ENCODE results near the gene BANF2.

DNA sequence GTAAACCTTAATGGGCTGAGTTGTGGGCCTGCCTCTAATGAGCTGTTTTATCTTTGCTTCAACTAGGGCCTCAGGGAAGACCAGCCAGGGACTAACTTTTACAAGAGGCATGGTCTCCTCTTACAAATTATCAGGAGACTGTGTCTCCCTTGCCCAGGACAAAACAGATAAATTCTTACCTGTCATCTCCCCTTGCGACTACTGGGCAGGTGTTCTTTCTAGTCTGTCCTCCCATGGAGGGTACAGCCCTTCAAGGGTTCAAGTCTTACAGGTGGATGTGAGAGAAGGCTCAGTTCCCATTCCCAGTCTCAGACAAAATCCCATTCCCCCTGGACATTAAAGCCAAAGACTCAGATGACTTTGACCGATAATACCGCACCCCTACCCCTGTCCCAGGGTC is 31.3 kb upstream of the BANF2 start:
- TF ChIP-seq, protein P1, sequence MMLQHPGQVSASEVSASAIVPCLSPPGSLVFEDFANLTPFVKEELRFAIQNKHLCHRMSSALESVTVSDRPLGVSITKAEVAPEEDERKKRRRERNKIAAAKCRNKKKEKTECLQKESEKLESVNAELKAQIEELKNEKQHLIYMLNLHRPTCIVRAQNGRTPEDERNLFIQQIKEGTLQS (IDR thresholded peaks at IDR 0.05; ENCODE audit: insufficient read depth, low read depth, low read length) = no peak
- TF ChIP-seq, protein P2, sequence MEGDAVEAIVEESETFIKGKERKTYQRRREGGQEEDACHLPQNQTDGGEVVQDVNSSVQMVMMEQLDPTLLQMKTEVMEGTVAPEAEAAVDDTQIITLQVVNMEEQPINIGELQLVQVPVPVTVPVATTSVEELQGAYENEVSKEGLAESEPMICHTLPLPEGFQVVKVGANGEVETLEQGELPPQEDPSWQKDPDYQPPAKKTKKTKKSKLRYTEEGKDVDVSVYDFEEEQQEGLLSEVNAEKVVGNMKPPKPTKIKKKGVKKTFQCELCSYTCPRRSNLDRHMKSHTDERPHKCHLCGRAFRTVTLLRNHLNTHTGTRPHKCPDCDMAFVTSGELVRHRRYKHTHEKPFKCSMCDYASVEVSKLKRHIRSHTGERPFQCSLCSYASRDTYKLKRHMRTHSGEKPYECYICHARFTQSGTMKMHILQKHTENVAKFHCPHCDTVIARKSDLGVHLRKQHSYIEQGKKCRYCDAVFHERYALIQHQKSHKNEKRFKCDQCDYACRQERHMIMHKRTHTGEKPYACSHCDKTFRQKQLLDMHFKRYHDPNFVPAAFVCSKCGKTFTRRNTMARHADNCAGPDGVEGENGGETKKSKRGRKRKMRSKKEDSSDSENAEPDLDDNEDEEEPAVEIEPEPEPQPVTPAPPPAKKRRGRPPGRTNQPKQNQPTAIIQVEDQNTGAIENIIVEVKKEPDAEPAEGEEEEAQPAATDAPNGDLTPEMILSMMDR (IDR thresholded peaks at IDR 0.05; ENCODE audit: control extremely low read depth in 1 of 3, insufficient read depth in 1 of 3, low read depth in 1 of 3, low read length in 3 of 3) = no peak
- TF ChIP-seq POLR2A (IDR thresholded peaks at IDR 0.05; ENCODE audit: control extremely low read depth in 1 of 2, low read depth in 2 of 2, low read length in 2 of 2) = no peak
- no peak for TF ChIP-seq POLR2AphosphoS5 (IDR thresholded peaks at IDR 0.05; ENCODE audit: low read depth, low read length)
- TF ChIP-seq EZH2 (IDR thresholded peaks at IDR 0.05; ENCODE audit: low read depth, low read length, severe bottlenecking) = no peak
- TF ChIP-seq MAFK (IDR thresholded peaks at IDR 0.05; ENCODE audit: low read depth, low read length) = no peak
